Measurements from ENCODE around the gene AIDA.
A peak's percentile ranks its signal among the peaks of the same experiment; 100 is the strongest.

AIDA gene

DNA sequence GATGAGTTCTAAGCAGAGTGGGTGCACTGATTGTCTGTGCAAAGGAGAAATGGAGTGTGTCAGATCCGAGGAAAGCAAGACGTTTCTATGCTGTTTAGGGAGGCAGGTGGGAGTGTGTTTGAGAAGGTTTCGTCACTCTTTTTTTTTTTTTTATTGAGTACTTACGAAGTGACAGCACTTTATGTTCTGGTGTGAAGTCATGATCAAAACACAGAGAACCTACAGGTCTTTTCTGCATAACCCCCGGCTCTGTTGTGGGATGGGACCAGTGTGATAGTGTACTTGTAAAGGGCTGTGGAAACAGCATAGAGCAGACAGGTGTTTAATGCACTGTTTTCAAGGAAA, 67.7 kb downstream of the AIDA start:
- DNase-seq (ENCODE audit: low read depth), result no peak

- peak; percentile 97 for DNase-seq (ENCODE audit: low read depth)
Observed at GRCh38 chr1:222643938-222644635, 68.2 kb downstream of the AIDA start.

GRCh38 chr1:222643606-222643937, 68.7 kb downstream of the AIDA start:
- DNase-seq (ENCODE audit: low read depth), result no peak

- DNase-seq (ENCODE audit: low read depth), result no peak
Observed at GRCh38 chr1:222642468-222642867, 69.8 kb downstream of the AIDA start.

GRCh38 chr1:222641269-222641948, 70.9 kb downstream of the AIDA start:
- DNase-seq (ENCODE audit: low read depth), result no peak

GRCh38 chr1:222634180-222635013, 77.9 kb downstream of the AIDA start:
- peak; percentile 79 for DNase-seq (ENCODE audit: low read depth)

DNA sequence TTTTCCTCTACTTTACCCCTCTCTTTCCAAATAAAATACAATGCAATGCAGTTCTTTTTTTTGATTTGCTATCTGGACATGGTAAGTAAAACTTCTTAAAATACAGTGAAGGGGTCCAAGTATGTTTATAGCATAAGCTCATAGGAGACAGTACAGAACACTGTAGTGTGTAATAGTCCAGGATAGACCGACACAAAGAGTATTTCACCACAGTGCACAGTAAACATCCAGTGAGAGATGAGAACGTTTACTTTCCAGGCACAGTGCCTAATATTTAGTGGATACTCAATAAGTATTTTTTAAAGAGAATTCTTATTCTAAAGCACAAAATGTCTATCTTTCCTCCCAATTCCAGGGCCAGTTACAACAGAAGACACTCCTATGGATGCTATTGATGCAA, 79.5 kb downstream of the AIDA start:
- no peak for DNase-seq (ENCODE audit: low read depth)

- DNase-seq (ENCODE audit: low read depth), result no peak
Observed at GRCh38 chr1:222631611-222632208, 80.6 kb downstream of the AIDA start.

GRCh38 chr1:222629921-222630535, 82.3 kb downstream of the AIDA start:
- DNase-seq (ENCODE audit: low read depth), result no peak

DNA sequence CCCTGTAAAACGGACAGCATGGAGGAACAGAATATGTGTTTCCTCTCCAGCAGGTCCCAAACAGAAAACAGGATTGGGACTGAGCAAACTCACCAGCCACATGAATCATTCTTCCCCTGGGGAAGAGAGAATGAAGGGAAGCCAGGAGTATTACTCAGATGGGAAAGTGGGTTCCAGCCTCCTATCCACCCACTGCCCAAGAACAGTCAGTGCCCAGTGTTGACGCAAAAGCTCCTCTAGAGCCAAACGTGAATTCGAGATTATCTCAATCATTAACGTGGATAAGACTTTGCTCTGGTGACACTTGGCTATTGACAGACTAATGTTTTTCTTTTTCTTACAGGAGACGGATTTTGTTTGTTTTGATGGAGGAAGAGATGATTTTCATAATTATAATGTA, 85.1 kb downstream of the AIDA start:
- no peak for DNase-seq (ENCODE audit: low read depth)

DNA sequence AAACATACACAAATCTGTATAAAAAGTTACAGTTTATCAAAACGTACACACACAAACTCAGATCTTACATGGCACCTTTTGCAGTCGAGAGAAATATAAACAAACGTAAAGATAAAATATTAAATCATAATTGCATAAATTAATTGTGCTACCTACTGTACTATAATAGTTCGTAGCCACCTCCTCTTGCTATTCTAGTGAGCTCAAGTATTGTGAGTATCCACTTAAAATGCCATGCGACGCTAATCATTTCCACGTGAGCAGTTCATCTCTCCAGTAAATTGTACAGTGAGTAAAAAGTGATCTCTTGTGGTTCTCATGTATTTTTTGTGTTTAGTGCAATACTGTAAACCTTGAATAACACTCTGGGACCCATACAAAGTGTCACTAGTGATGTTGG, 88.1 kb downstream of the AIDA start:
- DNase-seq (ENCODE audit: low read depth), result no peak

GRCh38 chr1:222623458-222623857, 88.8 kb downstream of the AIDA start:
- DNase-seq (ENCODE audit: low read depth), result no peak

- DNase-seq (ENCODE audit: low read depth), result no peak
Observed at GRCh38 chr1:222622765-222623164, 89.5 kb downstream of the AIDA start.

DNA sequence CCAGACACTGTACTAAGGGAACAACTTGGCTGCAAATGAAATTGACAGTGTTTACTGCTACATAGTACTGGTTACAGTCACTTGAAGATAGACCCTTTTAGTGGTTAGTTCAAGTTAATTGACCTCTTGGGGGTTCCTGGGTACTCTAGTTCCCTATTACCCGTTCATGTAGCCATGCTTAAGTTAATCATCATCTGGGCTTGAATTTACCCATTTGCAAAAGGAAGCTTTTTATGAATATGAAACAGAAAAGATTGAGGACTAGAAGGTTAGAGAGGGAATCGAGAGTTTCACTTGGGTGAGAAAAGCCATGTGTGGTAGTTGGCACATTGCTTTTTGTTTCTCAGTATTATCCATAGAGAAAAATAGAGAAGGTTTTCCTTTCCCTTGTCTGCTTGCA, 91.7 kb downstream of the AIDA start:
- no peak for DNase-seq (ENCODE audit: low read depth)

DNA sequence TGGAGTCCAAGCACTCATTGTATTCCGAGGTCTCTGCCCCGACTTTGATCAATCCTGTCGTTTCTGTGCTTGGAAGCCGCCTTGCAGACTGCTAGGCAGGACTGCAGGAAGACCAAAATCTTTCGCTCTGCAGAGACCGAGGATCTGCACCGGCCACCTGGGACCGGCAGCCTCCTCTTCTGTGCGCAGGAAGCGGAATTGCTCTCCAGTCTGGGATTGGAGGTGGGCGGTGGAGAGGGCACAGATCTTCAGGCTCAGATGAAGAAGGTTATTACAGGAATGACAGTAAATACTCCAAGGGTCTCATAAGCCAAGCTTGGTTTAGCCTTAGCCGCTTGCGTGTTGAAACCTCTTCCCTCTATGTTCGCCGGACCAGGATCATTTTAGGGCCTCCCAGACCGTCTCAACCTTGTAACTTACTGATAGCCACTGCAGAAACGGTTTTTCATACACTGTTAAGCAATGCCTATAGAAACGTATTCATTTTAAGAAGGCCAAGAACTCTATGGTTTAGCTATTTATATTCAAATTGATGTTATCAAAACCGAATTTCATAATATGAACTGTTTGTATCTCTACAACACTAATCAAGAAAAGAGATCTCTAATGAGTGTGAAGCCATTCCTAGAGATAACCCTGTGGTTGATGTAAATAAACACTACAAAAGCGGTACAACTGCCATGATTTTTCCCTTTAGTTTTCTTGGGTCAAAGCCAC, 93.3 kb downstream of the AIDA start:
- no peak for DNase-seq (ENCODE audit: low read depth)
